Neuronal stem cell (in vitro differentiated cells): ENCODE data around the gene ZMIZ1.

Source experiments
- DNase-seq: peaks from one replicate; pipeline ENCODE4 v3.0.0-alpha.2; 2013; ENCODE audit warnings: low spot score
- H2AFZ ChIP-seq: one replicate; pipeline ENCODE4 v1.6.1; 2013; ENCODE audit warnings: mild to moderate bottlenecking, low read length, inconsistent platforms
- H2AK5ac ChIP-seq: 2 replicates; pipeline ENCODE4 v1.6.1; 2013; ENCODE audit warnings: low read depth, mild to moderate bottlenecking, inconsistent platforms, low read length, moderate library complexity, mixed read lengths
- H2BK120ac ChIP-seq: 2 replicates; pipeline ENCODE4 v1.6.1; 2013; ENCODE audit warnings: low read depth, mild to moderate bottlenecking, inconsistent platforms, low read length, moderate library complexity, mixed read lengths
- H2BK12ac ChIP-seq: one replicate; pipeline ENCODE4 v1.6.1; 2013; ENCODE audit warnings: low read length, inconsistent platforms
- H2BK15ac ChIP-seq: 2 replicates; pipeline ENCODE4 v1.6.1; 2013; ENCODE audit warnings: mild to moderate bottlenecking, low read length, inconsistent platforms, mixed read lengths
- H2BK5ac ChIP-seq: one replicate; pipeline ENCODE4 v1.6.1; 2013; ENCODE audit warnings: inconsistent platforms, mild to moderate bottlenecking, low read length, moderate library complexity
- H3K14ac ChIP-seq: one replicate; pipeline ENCODE4 v1.6.1; 2013; ENCODE audit warnings: low read length, inconsistent platforms
- H3K18ac ChIP-seq: 2 replicates; pipeline ENCODE4 v1.6.1; 2013; ENCODE audit warnings: low read length, inconsistent platforms
- H3K23ac ChIP-seq: 2 replicates; pipeline ENCODE4 v1.6.1; 2013; ENCODE audit warnings: low read depth, mild to moderate bottlenecking, mixed read lengths, low read length, inconsistent platforms; ENCODE audit not compliant: poor library complexity
- H3K27ac ChIP-seq: replicated peaks from 3 replicates; pipeline ENCODE4 v1.5.1; 2013; ENCODE audit warnings: low read length, inconsistent platforms
- H3K27me3 ChIP-seq, 3 experiments: 2 replicates each; pipeline ENCODE4 v1.6.1; 2013; ENCODE audit warnings: low read length in 3 of 3, mild to moderate bottlenecking in 2 of 3, inconsistent platforms in 1 of 3, low read depth in 1 of 3, mixed read lengths in 1 of 3, moderate library complexity in 1 of 3; ENCODE audit not compliant: control insufficient read depth in 3 of 3, insufficient read depth in 3 of 3
- H3K36me3 ChIP-seq, 2 donors: replicated peaks in 1 of 2; 2 replicates each; pipeline ENCODE4 v1.6.1; 2013; ENCODE audit warnings: low read length in 2 of 2; ENCODE audit not compliant: control insufficient read depth in 2 of 2, insufficient read depth in 2 of 2
- H3K4ac ChIP-seq: 2 replicates; pipeline ENCODE4 v1.6.1; 2013; ENCODE audit warnings: inconsistent platforms, mild to moderate bottlenecking, low read length, moderate library complexity
- H3K4me1 ChIP-seq, 2 donors: 1 replicate in 1 of 2; 2 replicates in 1 of 2; pipeline ENCODE4 v1.6.1; 2013; ENCODE audit warnings: low read length in 2 of 2, low read depth in 1 of 2; ENCODE audit not compliant: control insufficient read depth in 2 of 2, insufficient read depth in 1 of 2
- H3K4me2 ChIP-seq: one replicate; pipeline ENCODE4 v1.6.1; 2013; ENCODE audit warnings: mild to moderate bottlenecking, low read length, inconsistent platforms; ENCODE audit not compliant: insufficient read depth, poor library complexity, severe bottlenecking
- H3K4me3 ChIP-seq, 2 donors: 2 replicates each; pipeline ENCODE4 v1.5.1; 2013; ENCODE audit warnings: low read length in 2 of 2, mild to moderate bottlenecking in 2 of 2, inconsistent platforms in 1 of 2, moderate library complexity in 1 of 2
- H3K79me1 ChIP-seq: one replicate; pipeline ENCODE4 v1.6.1; 2013; ENCODE audit warnings: low read depth, mild to moderate bottlenecking, inconsistent platforms, low read length, moderate library complexity
- H3K9ac ChIP-seq: one replicate; pipeline ENCODE4 v1.6.1; 2013; ENCODE audit warnings: mild to moderate bottlenecking, low read depth, low read length, inconsistent platforms; ENCODE audit not compliant: poor library complexity
- H3K9me3 ChIP-seq, 2 donors: replicated peaks in 1 of 2; 2 replicates each; pipeline versions ENCODE3 to v1.6.1; 2013; ENCODE audit warnings: low read length in 2 of 2, mild to moderate bottlenecking in 2 of 2, inconsistent platforms in 1 of 2, low read depth in 1 of 2, mixed read lengths in 1 of 2, moderate library complexity in 1 of 2; ENCODE audit not compliant: control insufficient read depth in 2 of 2, insufficient read depth in 1 of 2
- H4K8ac ChIP-seq: one replicate; pipeline ENCODE4 v1.6.1; 2013; ENCODE audit warnings: low read depth, mild to moderate bottlenecking, inconsistent platforms, low read length, moderate library complexity
- H4K91ac ChIP-seq: one replicate; pipeline ENCODE4 v1.6.1; 2013; ENCODE audit warnings: low read length, low read depth, mild to moderate bottlenecking, inconsistent platforms; ENCODE audit not compliant: poor library complexity
- WGBS, 2 donors: extraction: QIAGEN DNeasy Blood & Tissue Kit; methylation state at CpG; one replicate each; pipeline ENCODE4 v1.1.7; 2013; ENCODE audit warnings: missing lambda C conversion rate in 2 of 2, mixed read lengths in 1 of 2; ENCODE audit not compliant: insufficient read length in 2 of 2, insufficient replicate concordance in 1 of 2; ENCODE audit errors: extremely low coverage in 2 of 2; 5-methylcytosine and 5-hydroxymethylcytosine counted together

Gene ZMIZ1

GRCh38 chr10:79210672-79211071, 141.9 kb downstream of the ZMIZ1 start:
- WGBS, 2 donors = no CpG with 5 or more reads among the region's 1 CpG
- no peak overlapping the region for H3K4ac ChIP-seq
- no peak overlapping the region for H2BK15ac ChIP-seq
- no peak overlapping the region for H3K9ac ChIP-seq
- no peak overlapping the region for H4K8ac ChIP-seq
- H3K9me3 ChIP-seq = no peaks in the 10 kb centered on the region
- H2BK5ac ChIP-seq = no peak overlapping the region
- no peak overlapping the region for H2AK5ac ChIP-seq
- no peaks in the 10 kb centered on the region for H3K4me1 ChIP-seq
- H3K27me3 ChIP-seq = no peaks in the 10 kb centered on the region
- no peak overlapping the region for H3K4me3 ChIP-seq
- no peak overlapping the region for H2BK120ac ChIP-seq
- H3K14ac ChIP-seq = no peak overlapping the region
- H3K4me2 ChIP-seq = no peak overlapping the region
- no peak for DNase-seq
- no peak overlapping the region for H2AFZ ChIP-seq
- H2BK12ac ChIP-seq = no peak overlapping the region
- no peak overlapping the region for H3K27ac ChIP-seq
- H3K23ac ChIP-seq = no peak overlapping the region
- no peak overlapping the region for H4K91ac ChIP-seq
- peaks cover 44 to 94% of the 10 kb centered on the region in 2 donors for H3K36me3 ChIP-seq
- no peak overlapping the region for H3K18ac ChIP-seq
- peaks cover 8% of the 10 kb centered on the region for H3K79me1 ChIP-seq

- Histone ChIP-seq H3K9ac (no peak overlapping the region), H4K8ac (no peak overlapping the region), H2AFZ (no peak overlapping the region), H2BK120ac (no peak overlapping the region), H3K18ac (peak overlapping the region; percentile 6), H3K79me1 (peaks cover 8% of the 10 kb centered on the region), H3K27me3 (no peaks in the 10 kb centered on the region), H3K14ac (no peak overlapping the region), H3K27ac (no peak overlapping the region), H3K23ac (no peak overlapping the region), H4K91ac (no peak overlapping the region), H3K4me3 (no peak overlapping the region), H2BK12ac (no peak overlapping the region), H2BK5ac (no peak overlapping the region), H2BK15ac (no peak overlapping the region), H2AK5ac (no peak overlapping the region), H3K4ac (no peak overlapping the region), H3K9me3 (no peaks in the 10 kb centered on the region), H3K36me3 (peaks cover 51 to 94% of the 10 kb centered on the region in 2 donors), H3K4me1 (no peaks in the 10 kb centered on the region), H3K4me2 (peak overlapping the region; percentile 11)
- WGBS, 2 donors = no CpG with 5 or more reads among the region's 13 CpGs
- DNase-seq = no peak
These were observed 142.8 kb downstream of the ZMIZ1 start for GRCh38 chr10:79211616-79212015.

GRCh38 chr10:79215531-79215930, 146.8 kb downstream of the ZMIZ1 start:
- no peak overlapping the region for H2AK5ac ChIP-seq
- H3K4me3 ChIP-seq = no peak overlapping the region

GRCh38 chr10:79219322-79219957, 150.7 kb downstream of the ZMIZ1 start:
- H3K9me3 ChIP-seq = peaks cover 0 to 3% of the 10 kb centered on the region in 2 donors
- no peak overlapping the region for H3K23ac ChIP-seq
- peak overlapping the region; percentile 25 for H3K18ac ChIP-seq
- H3K14ac ChIP-seq = no peak overlapping the region
- no peak overlapping the region for H3K4me3 ChIP-seq
- no peaks in the 10 kb centered on the region for H3K27me3 ChIP-seq
- peaks cover 18 to 87% of the 10 kb centered on the region in 2 donors for H3K36me3 ChIP-seq
- no peak overlapping the region for H3K4me2 ChIP-seq
- H2BK15ac ChIP-seq = no peak overlapping the region
- H3K27ac ChIP-seq = no peak overlapping the region
- H4K91ac ChIP-seq = no peak overlapping the region
- H4K8ac ChIP-seq = no peak overlapping the region
- H3K4me1 ChIP-seq = peaks cover 37 to 43% of the 10 kb centered on the region in 2 donors
- H3K9ac ChIP-seq = no peak overlapping the region
- no peak overlapping the region for H3K4ac ChIP-seq
- no peak for DNase-seq
- H2AFZ ChIP-seq = no peak overlapping the region
- no peak overlapping the region for H2BK5ac ChIP-seq
- no peak overlapping the region for H2AK5ac ChIP-seq
- WGBS, 2 donors = no CpG with 5 or more reads among the region's 3 CpGs
- H3K79me1 ChIP-seq = no peaks in the 10 kb centered on the region
- H2BK120ac ChIP-seq = no peak overlapping the region
- no peak overlapping the region for H2BK12ac ChIP-seq

More at GRCh38 chr10:79215531-79215930, 146.8 kb downstream of the ZMIZ1 start:
- Histone ChIP-seq H4K8ac (no peak overlapping the region), H3K4ac (no peak overlapping the region), H3K79me1 (peaks cover 6% of the 10 kb centered on the region), H3K27ac (no peak overlapping the region), H3K9me3 (no peaks in the 10 kb centered on the region), H2BK5ac (no peak overlapping the region), H3K14ac (no peak overlapping the region), H3K27me3 (no peaks in the 10 kb centered on the region), H3K9ac (no peak overlapping the region), H3K4me1 (peaks cover 5 to 7% of the 10 kb centered on the region in 2 donors), H2BK12ac (no peak overlapping the region), H2BK15ac (no peak overlapping the region), H3K18ac (no peak overlapping the region), H3K23ac (no peak overlapping the region), H2AFZ (no peak overlapping the region), H2BK120ac (no peak overlapping the region), H3K4me2 (no peak overlapping the region), H4K91ac (no peak overlapping the region), H3K36me3 (peaks cover 32 to 89% of the 10 kb centered on the region in 2 donors)
- no CpG with 5 or more reads among the region's 5 CpGs for WGBS, 2 donors
- no peak for DNase-seq
